Uterus (tissue), 2 donors: Measurements from ENCODE around the gene PRRG2.

Source experiments
- POLR2A ChIP-seq, 2 donors: fragments of 450-650 bp; IDR thresholded peaks; one replicate each; pipeline ENCODE4 v1.6.1; 2016; ENCODE audit warnings: antibody characterized with exemption in 2 of 2, mild to moderate bottlenecking in 1 of 2, moderate library complexity in 1 of 2
- TF ChIP-seq, protein P1 (sequence below), 4 experiments: fragments of 200-600 bp in 2 of 4; fragments of 450-650 bp in 2 of 4; sonication (generic) in 2 of 4; IDR thresholded peaks; one replicate each; pipeline ENCODE4 v1.5.1; 2016 to 2019; ENCODE audit warnings: antibody characterized with exemption in 4 of 4, mild to moderate bottlenecking in 2 of 4, moderate library complexity in 1 of 4

DNA sequence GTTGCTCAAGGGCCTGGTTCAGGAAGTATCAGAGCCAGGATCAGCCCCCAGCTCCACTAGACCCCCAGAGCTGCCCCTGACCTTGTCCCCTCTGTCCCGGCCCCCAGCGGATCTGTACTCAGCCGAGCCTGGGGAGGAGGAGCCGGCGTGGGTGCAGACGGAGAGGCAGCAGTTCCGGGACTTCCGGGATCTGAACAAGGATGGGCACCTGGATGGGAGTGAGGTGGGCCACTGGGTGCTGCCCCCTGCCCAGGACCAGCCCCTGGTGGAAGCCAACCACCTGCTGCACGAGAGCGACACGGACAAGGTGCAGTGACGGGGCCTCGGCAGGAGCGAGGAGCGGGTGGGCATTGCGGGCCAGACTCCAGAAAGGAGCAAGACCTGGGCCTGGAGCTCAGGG lies 38.7 kb upstream of the PRRG2 start:
- TF ChIP-seq, protein P1, sequence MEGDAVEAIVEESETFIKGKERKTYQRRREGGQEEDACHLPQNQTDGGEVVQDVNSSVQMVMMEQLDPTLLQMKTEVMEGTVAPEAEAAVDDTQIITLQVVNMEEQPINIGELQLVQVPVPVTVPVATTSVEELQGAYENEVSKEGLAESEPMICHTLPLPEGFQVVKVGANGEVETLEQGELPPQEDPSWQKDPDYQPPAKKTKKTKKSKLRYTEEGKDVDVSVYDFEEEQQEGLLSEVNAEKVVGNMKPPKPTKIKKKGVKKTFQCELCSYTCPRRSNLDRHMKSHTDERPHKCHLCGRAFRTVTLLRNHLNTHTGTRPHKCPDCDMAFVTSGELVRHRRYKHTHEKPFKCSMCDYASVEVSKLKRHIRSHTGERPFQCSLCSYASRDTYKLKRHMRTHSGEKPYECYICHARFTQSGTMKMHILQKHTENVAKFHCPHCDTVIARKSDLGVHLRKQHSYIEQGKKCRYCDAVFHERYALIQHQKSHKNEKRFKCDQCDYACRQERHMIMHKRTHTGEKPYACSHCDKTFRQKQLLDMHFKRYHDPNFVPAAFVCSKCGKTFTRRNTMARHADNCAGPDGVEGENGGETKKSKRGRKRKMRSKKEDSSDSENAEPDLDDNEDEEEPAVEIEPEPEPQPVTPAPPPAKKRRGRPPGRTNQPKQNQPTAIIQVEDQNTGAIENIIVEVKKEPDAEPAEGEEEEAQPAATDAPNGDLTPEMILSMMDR (IDR thresholded peaks at IDR 0.05): no peak
- TF ChIP-seq POLR2A (IDR thresholded peaks at IDR 0.05): no peak
